Measurements from ENCODE around the gene RHOBTB1.

DNA sequence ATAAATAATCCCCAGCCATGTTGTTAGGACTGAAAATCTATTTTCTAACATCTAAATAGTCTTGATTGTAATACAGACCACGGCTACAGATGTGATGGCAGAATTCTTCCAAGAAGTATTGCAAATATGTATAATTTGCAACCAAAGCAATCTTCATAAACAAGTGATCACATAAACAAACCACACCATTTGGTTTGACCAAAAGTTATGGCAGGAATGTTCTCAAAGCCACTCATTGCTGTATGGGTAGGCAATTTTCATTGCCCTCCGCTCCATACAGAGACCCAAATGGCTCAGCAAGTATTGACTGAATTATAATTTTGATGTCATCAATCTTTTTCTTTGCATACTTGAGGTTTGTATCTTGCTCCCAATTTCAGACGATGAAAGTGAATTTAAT, 19.0 kb upstream of the RHOBTB1 start:
- TF ChIP-seq CTCF (conservative IDR thresholded peaks at IDR 0.05 in 1 of 2, IDR thresholded peaks at IDR 0.05 in 1 of 2; ENCODE audit: low read depth in 1 of 2, low read length in 2 of 2) (no peak), EZH2 (IDR thresholded peaks at IDR 0.05; ENCODE audit: low read length, missing control alignments) (no peak)
